A549 (cell line): ENCODE measurements around the gene MAML1. TPM values are rescaled to one million over a fixed set of nuclear protein-coding genes. Genes with fewer than 3 reads are reported as not detected.

Experiments
- ATAC-seq, 2 experiments: fragments of 200-7000 bp in 1 of 2; fragments of >200 bp in 1 of 2; cut with Nextera tagmentation in 1 of 2; cut with Tn5 transposase in 1 of 2; 3 replicates each; pipeline versions ENCODE4 v1.8.0 to v1.9.1; 2018 to 2020; ENCODE audit warnings: mild to moderate bottlenecking in 1 of 2, moderate library complexity in 1 of 2
- CTCF ChIA-PET: fragments of 300-600 bp; sonication (Branson Sonifier 250); formaldehyde crosslinking; extraction: SDS; loops from one replicate; lab custom pipeline; 2021; ENCODE audit warnings: antibody characterized with exemption, inconsistent platforms; lab: Yijun Ruan, JAX
- POLR2A ChIA-PET: fragments of 350-600 bp; formaldehyde crosslinking; extraction: SDS; loops from one replicate; lab custom pipeline; 2021; ENCODE audit warnings: antibody characterized with exemption, inconsistent platforms; lab: Yijun Ruan, JAX
- DNase-seq, 2 experiments: peaks; one replicate each; pipeline versions ENCODE4 v3.0.0 to v3.0.0-alpha.2; 2011 to 2016; ENCODE audit warnings: low read depth in 1 of 2, low spot score in 1 of 2
- FAIRE-seq: peaks from 2 replicates; lab custom pipeline; 2011; peaks lifted over from hg19 to GRCh38; lab: Jason Lieb, UNC
- H3K27ac ChIP-seq, 2 experiments: fragments of >200 bp; sonication (Bioruptor Twin); formaldehyde crosslinking; 3 replicates each; pipeline ENCODE4 v1.5.1; 2016 to 2017
- H3K4me1 ChIP-seq: fragments of >200 bp; sonication (Bioruptor Twin); formaldehyde crosslinking; 3 replicates; pipeline ENCODE4 v1.6.1; 2016
- H3K4me2 ChIP-seq: fragments of >200 bp; sonication (Bioruptor Twin); formaldehyde crosslinking; 3 replicates; pipeline ENCODE4 v1.6.1; 2016
- H3K4me3 ChIP-seq: fragments of >200 bp; sonication (Bioruptor Twin); formaldehyde crosslinking; 3 replicates; pipeline ENCODE4 v1.5.1; 2016
- H3K9me3 ChIP-seq: fragments of >200 bp; sonication (Bioruptor Twin); formaldehyde crosslinking; 3 replicates; pipeline ENCODE4 v1.6.1; 2016
- BHLHE40 ChIP-seq: IDR thresholded peaks from 2 replicates; pipeline ENCODE4 v1.6.1; 2012; ENCODE audit warnings: low read depth, low read length, inconsistent platforms
- CBX2 ChIP-seq: fragments of 200-600 bp; sonication (generic); IDR thresholded peaks from 2 replicates; pipeline ENCODE4 v1.6.1; 2016; ENCODE audit warnings: low read depth, mild to moderate bottlenecking, borderline replicate concordance
- CEBPB ChIP-seq, 2 experiments: fragments of >200 bp in 1 of 2; sonication (Bioruptor Twin) in 1 of 2; formaldehyde crosslinking in 1 of 2; IDR thresholded peaks; 2 replicates each; pipeline ENCODE4 v1.6.1; 2012 to 2016
- CHD2 ChIP-seq: fragments of 150-350 bp; IDR thresholded peaks from 2 replicates; pipeline ENCODE4 v1.6.1; 2014; ENCODE audit warnings: low read length; ENCODE audit not compliant: partially characterized antibody
- EHF ChIP-seq: fragments of 250-450 bp; sonication (Bioruptor Pico); IDR thresholded peaks from 2 replicates; pipeline ENCODE4 v1.5.0; 2020; ENCODE audit warnings: mild to moderate bottlenecking
- EP300 ChIP-seq, 2 experiments: fragments of >200 bp; sonication (Bioruptor Twin); formaldehyde crosslinking; IDR thresholded peaks; 2 replicates in 1 of 2; 3 replicates in 1 of 2; pipeline ENCODE4 v1.6.1; 2016 to 2017
- HDAC2 ChIP-seq: fragments of 200-600 bp; sonication (generic); IDR thresholded peaks from 2 replicates; pipeline ENCODE4 v1.6.1; 2016
- HOXB5 ChIP-seq: fragments of 250-450 bp; sonication (Bioruptor Pico); IDR thresholded peaks from 2 replicates; pipeline ENCODE4 v1.5.0; 2020; ENCODE audit warnings: mild to moderate bottlenecking, moderate library complexity
- JUN ChIP-seq, 2 experiments: fragments of >200 bp; sonication (Bioruptor Twin); formaldehyde crosslinking; IDR thresholded peaks; 2 replicates in 1 of 2; 3 replicates in 1 of 2; pipeline ENCODE4 v1.6.1; 2016 to 2017
- JUNB ChIP-seq: fragments of >200 bp; sonication (Bioruptor Twin); formaldehyde crosslinking; IDR thresholded peaks from 2 replicates; pipeline ENCODE4 v1.6.1; 2016
- MYC ChIP-seq: IDR thresholded peaks from 2 replicates; pipeline ENCODE4 v1.6.1; 2012; ENCODE audit warnings: mild to moderate bottlenecking, inconsistent platforms, low read length, improper control_type of control experiment, borderline replicate concordance
- NFE2L2 ChIP-seq: fragments of 150-350 bp; conservative IDR thresholded peaks from 2 replicates; pipeline ENCODE4 v1.6.1; 2014; ENCODE audit warnings: low read length
- NPAS2 ChIP-seq: fragments of 250-450 bp; sonication (Bioruptor Pico); IDR thresholded peaks from 2 replicates; pipeline ENCODE4 v1.8.0; 2022; ENCODE audit warnings: mild to moderate bottlenecking, moderate library complexity, borderline replicate concordance
- POLR2AphosphoS2 ChIP-seq: conservative IDR thresholded peaks from 2 replicates; pipeline ENCODE4 v1.6.1; 2012; ENCODE audit warnings: low read length, improper control_type of control experiment, inconsistent platforms
- RARB ChIP-seq: fragments of 250-450 bp; sonication (Bioruptor Pico); IDR thresholded peaks from 2 replicates; pipeline ENCODE4 v1.8.0; 2021; ENCODE audit warnings: mild to moderate bottlenecking, moderate library complexity
- RCOR1 ChIP-seq: fragments of 150-350 bp; IDR thresholded peaks from 2 replicates; pipeline ENCODE4 v1.6.1; 2014; ENCODE audit warnings: antibody characterized with exemption, low read length, low read depth
- RFX5 ChIP-seq: fragments of 450-650 bp; IDR thresholded peaks from 2 replicates; pipeline ENCODE4 v1.7.1; 2014; ENCODE audit warnings: antibody characterized with exemption, mild to moderate bottlenecking, moderate library complexity
- SMC3 ChIP-seq: fragments of >200 bp; sonication (Bioruptor Twin); formaldehyde crosslinking; IDR thresholded peaks from 3 replicates; pipeline ENCODE4 v1.6.1; 2018; ENCODE audit warnings: inconsistent platforms
- TFCP2L1 ChIP-seq: fragments of 250-450 bp; sonication (Bioruptor Pico); IDR thresholded peaks from 2 replicates; pipeline ENCODE4 v1.5.0; 2021; ENCODE audit warnings: mild to moderate bottlenecking
- TP53 ChIP-seq: fragments of 250-450 bp; sonication (Bioruptor Pico); IDR thresholded peaks from 2 replicates; pipeline ENCODE4 v1.5.0; 2021; ENCODE audit warnings: mild to moderate bottlenecking, moderate library complexity
- ZC3H11A ChIP-seq: fragments of 450-650 bp; IDR thresholded peaks from 2 replicates; pipeline ENCODE4 v1.6.1; 2014; ENCODE audit warnings: antibody characterized with exemption, mild to moderate bottlenecking
- ZFP36 ChIP-seq: fragments of 450-650 bp; IDR thresholded peaks from 2 replicates; pipeline ENCODE4 v1.6.1; 2014; ENCODE audit warnings: borderline replicate concordance; ENCODE audit not compliant: partially characterized antibody
- ZSCAN20 ChIP-seq: fragments of 250-450 bp; sonication (Bioruptor Pico); IDR thresholded peaks from 2 replicates; pipeline ENCODE4 v1.8.0; 2022; ENCODE audit warnings: mild to moderate bottlenecking, moderate library complexity
- WGBS: methylation state at CpG from one replicate; pipeline ENCODE4 v1.1.6; 2017; ENCODE audit errors: missing lambda C conversion rate; 5-methylcytosine and 5-hydroxymethylcytosine counted together
- polyA plus RNA-seq, 4 experiments: library from polyadenylated mRNA; depleted of rRNA in 3 of 4; stranded (reverse); fragments of >200 nt; fragmentation: RNase III in 1 of 4; extraction: RNeasy Plus Mini Kit Qiagen cat#74134 plus additional on column Dnase treatment in 1 of 4; gene quantifications; 2 replicates in 3 of 4; 3 replicates in 1 of 4; pipeline ENCODE4 v1.2.3, GENCODE V29; 2011 to 2017
- TF ChIP-seq, protein P1 (sequence below): IDR thresholded peaks from 2 replicates; pipeline ENCODE4 v1.6.1; 2012
- TF ChIP-seq, protein P2 (sequence below): fragments of 250-450 bp; sonication (Bioruptor Pico); IDR thresholded peaks from 2 replicates; pipeline ENCODE4 v1.5.0; 2021; ENCODE audit warnings: mild to moderate bottlenecking, moderate library complexity, borderline replicate concordance

MAML1 gene
- polyA plus RNA-seq, 2 of the 4 experiments (the other 2 are of a cell fraction), result 6.9 to 12.0 TPM

DNA sequence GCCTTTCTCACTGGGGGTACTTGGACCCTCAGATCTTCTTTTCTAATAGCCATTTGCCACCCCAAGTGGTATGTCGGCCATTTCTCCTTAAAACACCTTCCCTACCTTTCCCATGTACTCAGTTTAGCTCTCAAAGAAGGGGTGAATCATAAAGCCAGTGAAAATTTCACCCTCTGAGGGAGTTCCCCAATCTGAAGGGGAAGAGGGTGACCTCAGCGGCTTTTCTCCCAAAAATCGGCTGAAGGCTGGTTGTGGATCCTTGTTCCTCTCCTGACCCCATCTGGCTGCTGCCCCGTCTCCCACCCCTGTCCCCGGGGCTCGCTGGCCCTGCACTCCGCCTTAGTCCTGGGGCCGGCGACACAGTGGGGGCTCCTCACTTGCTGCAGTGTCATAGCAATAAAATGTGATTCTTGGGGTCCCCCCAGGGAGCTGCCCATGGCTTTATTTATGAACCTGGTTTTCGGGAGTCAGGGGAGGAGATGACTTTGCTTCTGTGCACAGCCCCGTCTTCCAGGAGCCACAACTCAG is 43.9 kb downstream of the MAML1 start (continued):
- TF ChIP-seq, protein P1, sequence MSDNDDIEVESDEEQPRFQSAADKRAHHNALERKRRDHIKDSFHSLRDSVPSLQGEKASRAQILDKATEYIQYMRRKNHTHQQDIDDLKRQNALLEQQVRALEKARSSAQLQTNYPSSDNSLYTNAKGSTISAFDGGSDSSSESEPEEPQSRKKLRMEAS, result no peak
- TF ChIP-seq CEBPB (IDR thresholded peaks at IDR 0.05) (no peak), EP300 (IDR thresholded peaks at IDR 0.05) (no peak)

DNA sequence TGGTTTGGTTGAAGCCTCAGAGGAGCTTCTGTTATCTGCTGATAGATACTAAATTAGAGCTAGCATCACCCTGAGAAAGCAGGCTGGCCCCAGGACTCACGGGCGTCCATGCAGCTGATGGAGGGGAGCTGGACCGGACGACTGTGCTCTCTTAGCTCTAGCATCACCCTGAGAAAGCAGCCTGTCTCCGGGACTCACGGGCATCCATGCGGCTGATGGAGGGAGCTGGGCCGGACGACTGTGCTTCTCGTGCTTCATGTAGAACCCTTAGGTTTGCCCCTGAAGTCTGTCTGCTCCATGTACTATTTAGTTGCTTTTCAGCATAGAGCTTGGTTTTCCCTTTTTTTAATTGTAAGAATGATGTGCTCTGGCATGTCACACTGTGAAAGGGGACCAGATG is 44.8 kb downstream of the MAML1 start:
- ChIA-PET POLR2A (no interaction called here), CTCF (interaction anchor here (0.8 to 9.3 kb wide), 6 partner anchors 9 to 74 kb away, joined by 3 to 68 read pairs (median 9); partner anchors contain the start of gene LTC4S)
- Histone ChIP-seq H3K4me3 (no peak overlapping the region), H3K9me3 (no peaks in the 10 kb centered on the region), H3K27ac (no peak overlapping the region)
- no peak for TF ChIP-seq ZSCAN20
- TF ChIP-seq MYC, result no peak
- no peak for TF ChIP-seq TP53
- TF ChIP-seq NPAS2 (CRISPR knock-in tag), result no peak
- no peak for TF ChIP-seq HDAC2
- no peak for TF ChIP-seq SMC3
- TF ChIP-seq RARB (CRISPR knock-in tag), result no peak
- TF ChIP-seq, all 56 proteins: peak for 0
- Histone ChIP-seq H3K4me1 (no peaks in the 10 kb centered on the region), H3K4me2 (no peak overlapping the region)
- no peak for FAIRE-seq
- no peak for ATAC-seq
- WGBS, result 90% methylated on average over 10 of the region's 10 CpGs
- no peak for DNase-seq

DNA sequence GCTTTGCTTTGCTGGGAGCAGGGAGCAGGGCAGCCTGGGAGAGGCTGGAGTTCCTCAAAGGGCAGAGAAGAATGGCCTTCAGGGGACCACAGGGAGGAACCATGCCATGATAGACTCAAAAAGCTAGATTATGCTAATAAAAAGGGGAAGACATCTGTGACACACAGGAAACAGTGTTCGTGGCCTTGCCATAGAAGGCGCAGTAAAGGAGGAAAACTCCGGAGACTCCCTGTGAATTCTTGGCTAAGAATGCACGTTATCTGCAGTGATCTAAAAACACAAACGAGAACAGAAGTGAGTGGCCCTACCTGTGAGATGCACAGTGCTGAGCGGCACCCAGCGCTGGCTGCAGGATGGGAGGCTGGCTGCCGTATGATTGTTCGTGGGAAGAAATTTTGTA is 45.3 kb downstream of the MAML1 start:
- FAIRE-seq, result no peak
- no peak for ATAC-seq
- Histone ChIP-seq H3K27ac (no peak overlapping the region), H3K4me3 (no peak overlapping the region), H3K9me3 (no peaks in the 10 kb centered on the region), H3K4me1 (no peaks in the 10 kb centered on the region), H3K4me2 (no peak overlapping the region)
- ChIA-PET POLR2A (no interaction called here), CTCF (interaction anchor here (0.8 to 9.3 kb wide), 5 partner anchors 9 to 18 kb away, joined by 4 to 68 read pairs (median 13); partner anchors contain the start of gene LTC4S)
- 91% methylated on average over 9 of the region's 9 CpGs for WGBS
- TF ChIP-seq HOXB5 (CRISPR knock-in tag), result no peak
- no peak for TF ChIP-seq NFE2L2
- TF ChIP-seq TFCP2L1 (CRISPR knock-in tag), result no peak
- TF ChIP-seq, protein P2, sequence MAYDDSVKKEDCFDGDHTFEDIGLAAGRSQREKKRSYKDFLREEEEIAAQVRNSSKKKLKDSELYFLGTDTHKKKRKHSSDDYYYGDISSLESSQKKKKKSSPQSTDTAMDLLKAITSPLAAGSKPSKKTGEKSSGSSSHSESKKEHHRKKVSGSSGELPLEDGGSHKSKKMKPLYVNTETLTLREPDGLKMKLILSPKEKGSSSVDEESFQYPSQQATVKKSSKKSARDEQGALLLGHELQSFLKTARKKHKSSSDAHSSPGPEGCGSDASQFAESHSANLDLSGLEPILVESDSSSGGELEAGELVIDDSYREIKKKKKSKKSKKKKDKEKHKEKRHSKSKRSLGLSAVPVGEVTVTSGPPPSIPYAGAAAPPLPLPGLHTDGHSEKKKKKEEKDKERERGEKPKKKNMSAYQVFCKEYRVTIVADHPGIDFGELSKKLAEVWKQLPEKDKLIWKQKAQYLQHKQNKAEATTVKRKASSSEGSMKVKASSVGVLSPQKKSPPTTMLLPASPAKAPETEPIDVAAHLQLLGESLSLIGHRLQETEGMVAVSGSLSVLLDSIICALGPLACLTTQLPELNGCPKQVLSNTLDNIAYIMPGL (CRISPR knock-in tag), result no peak
- DNase-seq, result no peak

DNA sequence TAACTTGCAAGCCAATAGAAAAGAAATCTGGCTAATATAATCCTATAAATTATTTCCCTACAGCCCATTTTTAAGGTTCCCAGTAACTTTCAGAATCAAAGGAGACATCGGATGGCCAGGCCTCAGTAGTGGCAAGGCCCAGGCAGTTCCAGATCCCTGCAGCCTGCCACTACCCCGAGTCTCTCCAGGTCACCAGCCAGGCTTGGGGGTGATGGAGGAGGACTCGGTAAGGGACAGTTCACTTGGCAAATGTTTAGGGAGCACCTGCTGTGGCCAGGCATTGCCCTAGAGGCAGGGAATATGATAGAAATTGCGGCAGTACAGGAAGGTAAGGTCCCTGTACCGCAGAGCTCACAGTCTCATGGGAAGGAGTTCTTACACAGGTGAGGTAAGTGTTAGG is 46.0 kb downstream of the MAML1 start:
- no peak overlapping the region for H3K4me3 ChIP-seq
- no peaks in the 10 kb centered on the region for H3K4me1 ChIP-seq
- DNase-seq (no peak), FAIRE-seq (no peak), ATAC-seq (no peak)
- TF ChIP-seq JUNB (no peak), TP53 (no peak), RFX5 (no peak), CBX2 (no peak), CHD2 (no peak), SMC3 (no peak), EHF (no peak), ZFP36 (no peak), RCOR1 (no peak), HOXB5 (CRISPR knock-in tag) (no peak), POLR2AphosphoS2 (no peak), JUN (IDR thresholded peaks at IDR 0.05) (no peak), ZC3H11A (no peak), BHLHE40 (no peak), NPAS2 (CRISPR knock-in tag) (no peak)
- H3K4me2 ChIP-seq, result no peak overlapping the region
- no peaks in the 10 kb centered on the region for H3K9me3 ChIP-seq
- POLR2A ChIA-PET, result no interaction called here
- WGBS, result 86% methylated on average over 5 of the region's 5 CpGs
- CTCF ChIA-PET, result interaction anchor here (1.7 to 9.3 kb wide), 3 partner anchors 15 to 23 kb away, joined by 9 to 68 read pairs (median 24); partner anchors contain the start of gene LTC4S
- H3K27ac ChIP-seq, result no peak overlapping the region
